GM18519 (cell line): ENCODE data around the gene ZBTB38.

Source experiments
- ATAC-seq: cut with Tn5 transposase; IDR thresholded peaks from one replicate; pipeline ENCODE4 v1.9.1; 2021; ENCODE audit warnings: mild to moderate bottlenecking, moderate library complexity; ENCODE audit not compliant: unreplicated experiment, low FRiP score

The ZBTB38 gene

GRCh38 chr3:141368062-141368924 is at the start of gene ZBTB38:
Gene ZBTB38 (plus strand): TSS chr3:141368504. CDS start chr3:141442389, 73,885 bp downstream.
- no peak for ATAC-seq

GRCh38 chr3:141320399-141321108 is 47.8 kb upstream of the ZBTB38 start:
- no peak for ATAC-seq

GRCh38 chr3:141321109-141321497 is 47.2 kb upstream of the ZBTB38 start:
- no peak for ATAC-seq

- no peak for ATAC-seq
Observed at GRCh38 chr3:141323936-141324704, 44.2 kb upstream of the ZBTB38 start.

- no peak for ATAC-seq
Observed at GRCh38 chr3:141326123-141326522, 42.2 kb upstream of the ZBTB38 start.

- ATAC-seq = no peak
Observed at GRCh38 chr3:141326626-141327025, 41.7 kb upstream of the ZBTB38 start.

- ATAC-seq = no peak
Observed at GRCh38 chr3:141328286-141329166, 39.8 kb upstream of the ZBTB38 start.

GRCh38 chr3:141330235-141330634 is 38.1 kb upstream of the ZBTB38 start:
- no peak for ATAC-seq

GRCh38 chr3:141330718-141331376 is 37.5 kb upstream of the ZBTB38 start:
- no peak for ATAC-seq

- no peak for ATAC-seq
Observed at GRCh38 chr3:141331377-141332318, 36.7 kb upstream of the ZBTB38 start.

- no peak for ATAC-seq
Observed at GRCh38 chr3:141332416-141332815, 35.9 kb upstream of the ZBTB38 start.

- no peak for ATAC-seq
Observed at GRCh38 chr3:141333836-141334626, 34.3 kb upstream of the ZBTB38 start.

GRCh38 chr3:141334627-141335250 is 33.6 kb upstream of the ZBTB38 start:
- no peak for ATAC-seq

GRCh38 chr3:141335531-141336061 is 32.7 kb upstream of the ZBTB38 start:
- ATAC-seq = no peak

- ATAC-seq = peak; percentile 88
Observed at GRCh38 chr3:141336672-141337522, 31.4 kb upstream of the ZBTB38 start.

- ATAC-seq = no peak
Observed at GRCh38 chr3:141337523-141337854, 30.8 kb upstream of the ZBTB38 start.
